Neural progenitor cell (in vitro differentiated cells): ENCODE measurements around the gene FANCC.

ENCODE experiments used
- EZH2 ChIP-seq: fragments of 200-600 bp; sonication (generic); IDR thresholded peaks from 2 replicates; pipeline ENCODE4 v1.6.1; 2017; ENCODE audit warnings: antibody characterized with exemption, mild to moderate bottlenecking, moderate library complexity
- EZH2phosphoT487 ChIP-seq: fragments of 200-600 bp; sonication (generic); IDR thresholded peaks from 2 replicates; pipeline ENCODE4 v1.6.1; 2017; ENCODE audit warnings: antibody characterized with exemption
- TF ChIP-seq, protein P1 (sequence below): fragments of 200-600 bp; sonication (generic); IDR thresholded peaks from 2 replicates; pipeline ENCODE4 v1.5.1; 2017; ENCODE audit warnings: antibody characterized with exemption, mild to moderate bottlenecking

DNA sequence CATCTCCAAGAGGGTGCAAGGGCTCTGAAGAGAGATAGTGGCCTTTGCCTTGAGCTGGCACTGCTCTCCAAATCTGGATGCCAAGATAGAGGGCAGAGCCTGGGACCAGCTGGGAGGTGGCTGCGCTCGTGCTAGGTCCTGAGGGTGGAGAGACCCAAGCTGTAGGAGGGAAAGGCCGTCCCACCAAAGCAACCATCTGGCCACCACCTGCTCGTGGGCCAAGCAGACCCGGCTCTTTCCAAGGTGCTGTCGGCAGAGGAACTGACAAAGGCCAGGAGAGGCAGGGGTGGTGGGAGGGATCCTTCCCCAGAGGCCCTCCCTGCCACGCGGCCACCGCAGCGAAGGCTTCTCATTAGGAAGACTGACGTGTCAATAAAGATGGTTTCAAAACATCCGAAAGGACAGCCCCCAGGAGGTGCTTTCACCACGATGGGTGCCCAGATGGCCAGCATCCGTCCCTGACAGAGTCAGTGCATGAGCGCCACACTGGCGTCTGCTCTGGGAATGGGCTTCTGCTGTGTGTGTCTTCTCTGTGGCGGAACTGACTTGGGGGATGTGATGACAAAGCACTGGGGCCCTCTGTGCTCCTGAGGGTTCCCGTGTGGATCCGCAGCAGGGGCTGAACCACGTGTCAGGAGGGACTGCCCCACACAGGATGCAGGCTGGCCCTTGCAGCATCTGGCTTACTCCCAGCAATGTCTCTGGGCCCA, 213.5 kb downstream of the FANCC start:
- TF ChIP-seq, protein P1, sequence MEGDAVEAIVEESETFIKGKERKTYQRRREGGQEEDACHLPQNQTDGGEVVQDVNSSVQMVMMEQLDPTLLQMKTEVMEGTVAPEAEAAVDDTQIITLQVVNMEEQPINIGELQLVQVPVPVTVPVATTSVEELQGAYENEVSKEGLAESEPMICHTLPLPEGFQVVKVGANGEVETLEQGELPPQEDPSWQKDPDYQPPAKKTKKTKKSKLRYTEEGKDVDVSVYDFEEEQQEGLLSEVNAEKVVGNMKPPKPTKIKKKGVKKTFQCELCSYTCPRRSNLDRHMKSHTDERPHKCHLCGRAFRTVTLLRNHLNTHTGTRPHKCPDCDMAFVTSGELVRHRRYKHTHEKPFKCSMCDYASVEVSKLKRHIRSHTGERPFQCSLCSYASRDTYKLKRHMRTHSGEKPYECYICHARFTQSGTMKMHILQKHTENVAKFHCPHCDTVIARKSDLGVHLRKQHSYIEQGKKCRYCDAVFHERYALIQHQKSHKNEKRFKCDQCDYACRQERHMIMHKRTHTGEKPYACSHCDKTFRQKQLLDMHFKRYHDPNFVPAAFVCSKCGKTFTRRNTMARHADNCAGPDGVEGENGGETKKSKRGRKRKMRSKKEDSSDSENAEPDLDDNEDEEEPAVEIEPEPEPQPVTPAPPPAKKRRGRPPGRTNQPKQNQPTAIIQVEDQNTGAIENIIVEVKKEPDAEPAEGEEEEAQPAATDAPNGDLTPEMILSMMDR = no peak
- TF ChIP-seq EZH2phosphoT487 (no peak), EZH2 (no peak)
